Vagina (tissue), 2 donors: ENCODE measurements around the gene JAK1.

ENCODE experiments used
- CTCF ChIP-seq, 3 experiments: fragments of 450-650 bp in 2 of 3; fragments of 200-600 bp in 1 of 3; sonication (generic) in 1 of 3; IDR thresholded peaks; one replicate each; pipeline ENCODE4 v1.5.1; 2017 to 2019; ENCODE audit warnings: antibody characterized with exemption in 3 of 3, mild to moderate bottlenecking in 2 of 3, moderate library complexity in 2 of 3
- POLR2A ChIP-seq, 2 donors: fragments of 450-650 bp; IDR thresholded peaks; one replicate each; pipeline ENCODE4 v1.6.1; 2017; ENCODE audit warnings: antibody characterized with exemption in 2 of 2, mild to moderate bottlenecking in 2 of 2, moderate library complexity in 2 of 2

- TF ChIP-seq CTCF (IDR thresholded peaks at IDR 0.05) (no peak), POLR2A (IDR thresholded peaks at IDR 0.05) (no peak)
Observed at GRCh38 chr1:64942118-64942517, 24.2 kb downstream of the JAK1 start.
